ENCODE measurements around the gene BRK1. TPM values are rescaled to one million over a fixed set of nuclear protein-coding genes. Genes with fewer than 3 reads are reported as not detected.

Gene BRK1
- total and polyA plus RNA-seq, 7 donors, result 111 to 260 (median 179) TPM

DNA sequence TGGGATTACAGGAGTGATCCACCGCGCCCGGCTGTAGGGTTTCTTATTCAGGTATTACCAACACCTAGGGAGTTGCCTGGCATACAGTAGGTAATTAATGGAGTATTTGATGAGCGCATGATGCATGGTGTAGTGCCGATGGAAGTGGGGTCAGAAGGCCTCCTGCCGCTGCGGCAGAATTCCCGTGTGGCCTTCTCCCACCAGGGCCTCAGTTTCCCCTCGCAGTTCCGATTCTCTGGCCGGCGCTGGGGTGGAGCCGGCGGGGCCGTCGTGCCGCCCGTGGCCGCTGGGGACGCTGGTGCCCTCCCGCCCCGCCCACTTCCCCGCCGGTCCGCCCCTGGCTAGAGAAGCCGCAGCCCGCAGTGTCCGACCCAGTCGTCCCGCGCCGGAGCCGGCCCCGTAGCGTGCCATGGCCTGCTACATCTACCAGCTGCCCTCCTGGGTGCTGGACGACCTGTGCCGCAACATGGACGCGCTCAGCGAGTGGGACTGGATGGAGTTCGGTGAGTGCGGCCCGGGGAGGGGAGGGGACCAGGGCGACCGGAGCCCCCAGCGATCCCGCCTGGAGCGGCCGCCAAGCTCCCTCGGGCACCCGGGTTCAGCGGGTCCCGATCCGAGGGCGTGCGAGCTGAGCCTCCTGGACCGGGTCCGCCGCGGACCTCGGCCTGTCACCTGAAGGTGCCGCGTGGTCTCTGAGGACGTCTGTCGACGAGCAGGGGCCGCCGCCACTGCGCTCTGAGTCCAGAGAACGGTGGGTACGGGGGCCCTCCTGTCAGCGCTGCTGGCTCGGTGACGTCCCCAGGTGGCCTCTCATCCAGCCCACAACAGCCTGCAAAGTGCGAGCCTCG, 49.3 kb downstream of the BRK1 start, which contains the start of gene IRAK2:
IRAK2 (plus strand) TSS at position 374 of the 848 bp plus-strand sequence; CDS start at position 410, 36 bp downstream.
- Histone ChIP-seq H3K27ac (peak within 1 kb of the TSS; percentile 70 to 81 (median 76)), H3K4me3 (peak within 1 kb of the TSS; percentile 72 to 93 (median 80)), H3K4me1 (peaks cover 0 to 19% (median 6%) of the 10 kb centered on the region in 4 donors), H3K9me3 (no peaks in the 10 kb centered on the region), H3K36me3 (no peaks in the 10 kb centered on the region), H3K27me3 (no peaks in the 10 kb centered on the region)
- TF ChIP-seq POLR2AphosphoS5 (IDR thresholded peaks at IDR 0.05) (peak; percentile 64 to 77 (median 70)), POLR2A (IDR thresholded peaks at IDR 0.05) (no peak), EP300 (IDR thresholded peaks at IDR 0.05) (no peak)
- TF ChIP-seq, protein P1, sequence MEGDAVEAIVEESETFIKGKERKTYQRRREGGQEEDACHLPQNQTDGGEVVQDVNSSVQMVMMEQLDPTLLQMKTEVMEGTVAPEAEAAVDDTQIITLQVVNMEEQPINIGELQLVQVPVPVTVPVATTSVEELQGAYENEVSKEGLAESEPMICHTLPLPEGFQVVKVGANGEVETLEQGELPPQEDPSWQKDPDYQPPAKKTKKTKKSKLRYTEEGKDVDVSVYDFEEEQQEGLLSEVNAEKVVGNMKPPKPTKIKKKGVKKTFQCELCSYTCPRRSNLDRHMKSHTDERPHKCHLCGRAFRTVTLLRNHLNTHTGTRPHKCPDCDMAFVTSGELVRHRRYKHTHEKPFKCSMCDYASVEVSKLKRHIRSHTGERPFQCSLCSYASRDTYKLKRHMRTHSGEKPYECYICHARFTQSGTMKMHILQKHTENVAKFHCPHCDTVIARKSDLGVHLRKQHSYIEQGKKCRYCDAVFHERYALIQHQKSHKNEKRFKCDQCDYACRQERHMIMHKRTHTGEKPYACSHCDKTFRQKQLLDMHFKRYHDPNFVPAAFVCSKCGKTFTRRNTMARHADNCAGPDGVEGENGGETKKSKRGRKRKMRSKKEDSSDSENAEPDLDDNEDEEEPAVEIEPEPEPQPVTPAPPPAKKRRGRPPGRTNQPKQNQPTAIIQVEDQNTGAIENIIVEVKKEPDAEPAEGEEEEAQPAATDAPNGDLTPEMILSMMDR (IDR thresholded peaks at IDR 0.05), result peak; percentile 61 to 99 (median 76)
- peak; percentile 90 for DNase-seq
- 1 to 3% methylated on average over 76 of the region's 76 CpGs for WGBS, 2 donors
- intact Hi-C loops (cut with DNase I), result loop anchor here (1.0 to 2.0 kb wide), 2 partner anchors 22 to 61 kb away; no protein-coding TSS in a partner anchor

DNA sequence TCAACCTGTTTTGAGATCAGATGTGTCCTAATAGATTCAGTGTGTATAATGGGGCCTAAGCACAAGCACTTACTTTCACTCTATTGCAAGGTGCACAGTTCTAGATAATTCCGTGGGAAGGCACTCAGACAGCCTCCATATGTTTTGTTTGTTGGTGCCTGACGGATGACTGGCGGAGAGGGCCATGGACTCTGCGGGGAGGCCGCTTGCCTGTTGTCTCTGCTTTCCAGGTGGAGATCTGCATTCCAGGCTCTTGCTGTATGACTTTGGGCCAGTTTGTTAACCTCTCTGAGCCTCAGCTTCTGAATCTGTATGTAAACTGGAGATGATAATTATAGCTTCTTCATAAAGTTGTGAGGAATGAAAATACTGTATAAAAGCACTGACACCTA, 50.7 kb downstream of the BRK1 start:
- Histone ChIP-seq H3K27me3 (no peaks in the 10 kb centered on the region), H3K9me3 (no peaks in the 10 kb centered on the region), H3K27ac (peak overlapping the region in 1 of 4 donors; percentile 26), H3K4me1 (peaks cover 0 to 19% (median 6%) of the 10 kb centered on the region in 4 donors), H3K4me3 (no peak overlapping the region), H3K36me3 (no peaks in the 10 kb centered on the region)
- DNase-seq, result no peak
- WGBS, 2 donors, result 93 to 95% methylated on average over 5 of the region's 5 CpGs
- intact Hi-C loops (cut with DNase I), result no loop called here
- TF ChIP-seq, protein P1 (IDR thresholded peaks at IDR 0.05), result no peak
- TF ChIP-seq POLR2AphosphoS5 (IDR thresholded peaks at IDR 0.05) (no peak), EP300 (IDR thresholded peaks at IDR 0.05) (no peak), POLR2A (IDR thresholded peaks at IDR 0.05) (no peak)

DNA sequence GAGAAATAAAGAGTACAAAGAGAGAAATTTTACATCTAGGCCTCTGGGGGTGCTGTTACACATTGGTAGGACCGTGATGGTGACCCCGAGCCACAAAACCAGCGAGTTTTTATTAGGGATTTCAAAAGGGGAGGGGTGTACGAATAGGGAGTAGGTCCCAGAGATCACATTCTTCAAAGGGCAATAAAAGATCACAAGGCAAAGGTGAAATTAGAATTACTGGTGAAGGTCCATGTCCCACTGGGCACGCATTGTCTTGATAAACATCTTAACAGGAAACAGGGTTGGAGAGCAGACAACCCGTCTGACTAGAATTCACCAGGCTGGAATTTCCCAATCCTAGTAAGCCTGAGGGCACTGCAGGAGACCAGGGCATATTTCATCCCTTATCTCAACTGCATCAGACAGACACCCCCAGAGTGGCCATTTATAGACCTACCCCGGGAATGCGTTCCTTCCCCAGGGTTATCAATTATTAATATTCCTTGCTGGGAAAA, 53.6 kb downstream of the BRK1 start:
- Histone ChIP-seq H3K9me3 (no peaks in the 10 kb centered on the region), H3K36me3 (no peaks in the 10 kb centered on the region), H3K4me3 (no peak overlapping the region), H3K27ac (no peak overlapping the region), H3K27me3 (no peaks in the 10 kb centered on the region), H3K4me1 (peaks cover 0 to 30% (median 10%) of the 10 kb centered on the region in 4 donors)
- 59 to 73% methylated on average over 8 of the region's 8 CpGs for WGBS, 2 donors
- intact Hi-C loops (cut with DNase I), result no loop called here
- TF ChIP-seq POLR2AphosphoS5 (IDR thresholded peaks at IDR 0.05), result no peak
- TF ChIP-seq, protein P1 (IDR thresholded peaks at IDR 0.05), result no peak
- TF ChIP-seq POLR2A (IDR thresholded peaks at IDR 0.05), result no peak
- TF ChIP-seq EP300 (IDR thresholded peaks at IDR 0.05), result no peak
- DNase-seq, result no peak

DNA sequence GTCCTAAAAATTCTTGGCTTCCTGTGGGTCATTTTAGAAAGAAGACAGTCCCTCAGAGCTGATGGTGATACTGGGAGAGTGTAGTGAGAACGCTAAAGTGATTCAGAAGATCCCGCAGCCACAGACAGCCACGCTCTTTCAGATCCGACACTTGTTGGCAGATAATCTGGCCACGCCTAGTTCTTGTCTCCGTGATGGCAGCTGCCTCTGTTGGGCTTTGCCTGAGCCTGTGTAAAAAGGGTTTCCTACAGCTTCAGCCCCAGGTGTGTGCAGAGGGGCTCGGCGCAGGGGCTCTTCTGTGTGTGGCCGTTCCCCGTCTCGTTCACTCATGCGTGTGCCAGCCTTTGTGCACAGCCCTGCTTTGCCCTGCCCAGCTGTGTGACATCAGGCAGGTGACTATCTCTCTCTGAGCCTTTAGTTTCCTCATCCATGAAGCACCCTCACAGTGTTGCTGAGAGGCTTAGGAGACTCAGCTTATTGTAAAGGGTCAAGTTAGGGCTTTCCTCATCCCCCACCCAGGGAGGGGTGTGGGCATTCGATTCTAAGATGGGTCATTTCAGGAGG, 55.5 kb downstream of the BRK1 start:
- no peak for DNase-seq
- 65 to 78% methylated on average over 13 of the region's 13 CpGs for WGBS, 2 donors
- TF ChIP-seq EP300 (IDR thresholded peaks at IDR 0.05) (no peak), POLR2A (IDR thresholded peaks at IDR 0.05) (no peak), POLR2AphosphoS5 (IDR thresholded peaks at IDR 0.05) (no peak)
- TF ChIP-seq, protein P1 (IDR thresholded peaks at IDR 0.05), result no peak
- Histone ChIP-seq H3K27me3 (no peaks in the 10 kb centered on the region), H3K36me3 (no peaks in the 10 kb centered on the region), H3K4me1 (peaks cover 0 to 15% (median 7%) of the 10 kb centered on the region in 4 donors), H3K4me3 (no peak overlapping the region), H3K27ac (no peak overlapping the region), H3K9me3 (no peaks in the 10 kb centered on the region)
- intact Hi-C loops (cut with DNase I), result no loop called here

Data from sigmoid colon (tissue), 7 donors.